GM18858 (cell line): ENCODE results near the gene PARD3B.

Experiments
- ATAC-seq: cut with Tn5 transposase; IDR thresholded peaks from one replicate; pipeline ENCODE4 v1.9.1; 2021; ENCODE audit not compliant: unreplicated experiment

Gene PARD3B

DNA sequence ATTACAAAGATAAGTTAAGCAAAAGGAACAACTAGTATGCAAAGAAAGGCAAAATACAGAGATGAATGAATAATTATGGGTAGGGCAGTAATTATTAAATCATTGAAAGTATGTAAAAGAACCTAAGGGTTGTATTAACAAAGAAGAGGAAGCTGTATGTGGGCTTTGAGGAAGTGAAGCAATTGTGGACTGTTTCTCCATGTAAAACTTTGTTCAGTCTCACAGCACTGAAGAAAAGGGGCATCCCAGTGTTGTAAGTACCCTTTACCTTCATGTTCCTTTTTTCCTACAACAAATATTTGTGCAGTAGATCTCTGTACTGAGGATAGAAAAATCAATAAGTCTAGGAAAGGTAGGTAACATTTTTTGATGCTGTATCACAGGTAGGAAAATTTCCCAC, 748.3 kb downstream of the PARD3B start:
- ATAC-seq, result no peak

DNA sequence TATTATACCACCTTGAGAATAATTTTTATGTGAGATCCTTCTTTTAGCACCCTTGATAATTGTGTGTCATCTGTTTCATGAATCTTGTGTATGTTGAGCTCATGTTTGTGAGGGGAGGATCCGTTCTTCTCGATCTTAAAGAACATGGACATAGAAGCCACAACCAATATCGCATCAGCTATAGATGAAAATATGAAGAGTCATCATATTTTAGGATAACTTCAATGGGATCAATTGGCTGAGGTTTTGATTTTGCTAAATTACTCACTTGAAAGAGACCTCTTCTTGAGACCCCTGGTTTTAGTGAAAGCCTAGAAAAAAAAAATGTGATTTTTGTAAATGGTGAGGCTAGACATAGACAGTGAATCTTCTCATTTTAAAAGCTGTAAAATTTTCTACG, 751.7 kb downstream of the PARD3B start:
- no peak for ATAC-seq

DNA sequence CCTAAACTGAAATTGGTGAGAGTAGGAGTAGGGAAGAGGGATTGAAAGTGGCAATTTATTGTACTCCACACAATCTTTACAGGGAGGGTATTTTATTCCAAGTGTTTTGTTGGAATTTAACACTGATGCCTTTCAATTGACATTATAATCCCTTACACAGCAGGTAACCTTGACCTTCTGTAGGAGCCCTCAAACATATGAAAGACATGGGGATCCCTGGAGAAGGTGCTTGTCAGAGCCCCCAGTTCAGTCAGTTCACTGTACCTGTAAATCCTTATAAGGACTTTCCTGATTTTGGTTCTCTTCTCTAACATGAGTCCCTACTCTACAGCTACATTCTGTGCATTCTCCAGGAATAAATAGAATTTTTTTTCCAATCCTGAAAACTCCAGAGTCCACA, 752.1 kb downstream of the PARD3B start:
- ATAC-seq, result no peak

DNA sequence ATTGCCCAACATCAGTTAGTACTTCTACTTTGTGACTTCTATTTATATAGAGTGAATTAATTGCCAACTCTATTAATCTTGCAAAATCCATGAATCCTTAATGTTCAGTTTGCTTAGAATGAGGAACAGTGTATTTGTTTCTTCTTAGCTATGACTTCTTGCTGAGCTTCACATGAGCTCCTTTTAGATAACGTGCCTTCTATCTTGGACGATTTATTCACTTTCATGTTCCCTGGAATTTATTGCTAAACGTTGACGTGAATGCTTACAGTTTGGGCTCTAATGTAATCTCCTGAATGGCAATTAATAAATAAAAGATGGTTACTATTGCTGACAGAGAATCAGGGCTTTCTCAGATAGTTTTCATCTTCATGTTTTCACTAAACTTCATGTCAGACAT, 752.6 kb downstream of the PARD3B start:
- no peak for ATAC-seq

DNA sequence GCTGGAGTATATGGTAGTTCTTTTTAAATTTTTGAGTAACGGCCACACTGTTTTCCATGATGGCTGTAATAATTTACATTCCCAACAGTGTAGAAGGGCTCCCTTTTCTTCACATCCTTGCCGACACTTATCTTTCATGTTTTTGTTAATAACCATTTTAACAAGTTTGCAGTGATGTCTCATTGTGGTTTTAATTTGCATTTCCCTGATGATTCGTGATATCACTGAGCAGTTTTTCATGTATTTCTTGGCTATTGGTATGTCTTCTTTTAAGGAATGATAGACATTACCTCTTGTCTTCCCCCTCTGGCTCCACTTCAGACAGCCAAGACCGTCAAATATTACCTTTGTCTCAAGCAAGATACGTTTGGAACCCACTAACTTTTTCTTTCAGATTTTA, 765.9 kb downstream of the PARD3B start:
- no peak for ATAC-seq

DNA sequence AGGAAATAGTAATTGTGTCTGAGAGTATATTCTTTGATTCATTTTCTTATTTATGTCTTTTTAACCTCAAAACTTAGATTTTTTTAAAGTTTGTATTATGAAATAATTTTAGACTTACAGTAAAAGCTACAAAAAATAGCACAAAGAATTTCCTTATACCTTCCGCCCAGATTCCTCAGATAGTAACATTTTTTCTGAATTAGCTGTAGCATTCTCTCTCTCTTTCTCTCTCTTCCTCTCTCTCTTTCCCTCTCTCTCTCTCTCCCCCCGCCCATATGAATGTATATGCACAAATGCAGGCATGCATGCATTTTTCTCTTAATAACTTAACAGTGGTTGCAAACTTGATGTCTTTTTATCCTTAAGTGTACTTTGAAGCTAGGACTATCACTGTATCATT, 776.0 kb downstream of the PARD3B start:
- no peak for ATAC-seq

DNA sequence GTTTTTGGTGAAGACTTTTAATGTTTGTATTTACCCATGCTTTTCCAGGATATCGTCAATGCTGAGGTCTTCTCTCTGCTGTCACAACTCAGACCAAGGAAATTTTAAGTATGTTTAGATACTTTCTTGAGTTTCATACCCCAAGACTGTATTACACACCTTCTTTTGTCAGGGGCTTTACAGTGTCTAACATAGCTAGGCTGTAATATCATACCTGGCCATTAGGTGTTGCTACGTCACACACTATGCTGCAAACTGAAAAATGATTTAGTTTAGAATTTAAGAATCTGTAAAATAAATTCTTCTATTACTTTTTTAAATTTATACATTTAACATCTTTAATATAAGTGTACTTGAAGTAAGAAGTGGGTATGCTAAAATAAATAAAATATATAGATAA, 778.7 kb downstream of the PARD3B start:
- ATAC-seq, result no peak

DNA sequence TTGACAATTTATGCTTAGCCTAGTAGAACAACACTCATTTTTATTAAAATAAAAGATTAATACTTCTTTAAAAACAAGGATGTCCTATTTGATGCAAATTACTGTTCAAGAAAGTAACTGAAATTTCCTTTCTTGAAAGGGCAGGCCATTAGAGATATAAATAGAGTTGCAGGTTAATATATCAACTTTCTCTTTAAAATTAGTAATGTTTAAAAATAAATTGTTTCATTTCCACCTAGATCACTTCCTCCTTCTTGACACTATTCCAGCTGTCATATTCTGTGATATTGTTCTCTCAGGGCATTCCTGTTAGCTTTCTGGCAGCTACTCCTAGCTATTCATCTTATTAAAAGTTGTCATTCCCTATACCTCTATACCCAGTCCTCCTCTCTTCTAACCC, 779.1 kb downstream of the PARD3B start:
- ATAC-seq, result peak; percentile 54

DNA sequence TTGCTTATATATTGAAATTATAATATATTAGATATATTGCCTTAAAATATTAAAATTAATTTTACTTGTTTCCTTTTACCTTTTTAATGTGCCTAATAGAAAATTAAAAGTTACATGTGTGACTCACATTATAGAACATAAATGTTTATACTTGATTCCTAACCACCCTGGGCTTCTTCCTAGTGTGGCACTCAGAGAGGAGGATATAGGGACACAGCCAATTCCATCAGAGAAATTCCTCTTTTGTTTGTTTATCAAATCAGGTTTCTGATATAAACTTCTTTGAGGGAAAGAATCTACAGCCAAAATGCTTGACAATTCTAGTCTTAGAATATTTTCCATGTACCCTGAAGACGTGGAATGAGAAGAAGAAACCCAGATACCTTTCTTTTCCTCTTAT, 788.1 kb downstream of the PARD3B start:
- no peak for ATAC-seq

DNA sequence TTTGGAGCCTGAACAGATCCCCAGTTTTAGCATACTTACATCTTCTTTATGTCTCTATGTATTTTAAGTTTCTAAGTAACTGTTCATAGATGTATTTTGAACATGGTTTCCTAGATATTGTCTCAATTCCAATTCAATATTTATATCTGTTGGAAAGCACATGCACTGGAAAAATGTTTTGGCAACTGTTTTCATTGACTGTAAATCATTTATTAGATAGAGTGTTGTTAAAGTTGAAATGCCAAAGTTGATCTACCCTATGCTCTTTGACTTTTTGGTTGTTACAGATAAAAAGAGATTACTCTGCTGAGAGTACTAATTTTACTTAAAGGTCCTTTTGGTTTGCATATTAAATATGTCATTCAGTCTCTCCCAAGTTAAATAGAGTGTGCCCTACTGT, 792.0 kb downstream of the PARD3B start:
- ATAC-seq, result no peak

DNA sequence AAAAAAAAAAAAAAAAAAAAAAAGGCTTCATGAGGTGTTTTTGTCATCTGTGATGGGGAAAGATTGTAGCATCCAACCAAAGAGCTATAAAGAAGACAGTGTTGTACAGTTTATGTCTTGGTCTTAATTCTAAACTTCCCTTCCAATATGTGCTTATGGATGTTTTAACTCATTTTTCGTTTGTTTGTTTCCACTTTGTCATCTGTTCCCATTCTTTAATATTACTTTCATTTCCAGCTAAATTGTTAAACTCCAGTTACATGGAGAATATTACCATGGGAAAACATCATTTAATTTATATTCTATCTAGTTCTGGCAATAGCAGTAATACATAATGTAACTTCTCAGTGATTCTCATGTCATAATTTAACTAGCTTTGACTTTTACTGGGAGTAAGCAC, 792.9 kb downstream of the PARD3B start:
- no peak for ATAC-seq

DNA sequence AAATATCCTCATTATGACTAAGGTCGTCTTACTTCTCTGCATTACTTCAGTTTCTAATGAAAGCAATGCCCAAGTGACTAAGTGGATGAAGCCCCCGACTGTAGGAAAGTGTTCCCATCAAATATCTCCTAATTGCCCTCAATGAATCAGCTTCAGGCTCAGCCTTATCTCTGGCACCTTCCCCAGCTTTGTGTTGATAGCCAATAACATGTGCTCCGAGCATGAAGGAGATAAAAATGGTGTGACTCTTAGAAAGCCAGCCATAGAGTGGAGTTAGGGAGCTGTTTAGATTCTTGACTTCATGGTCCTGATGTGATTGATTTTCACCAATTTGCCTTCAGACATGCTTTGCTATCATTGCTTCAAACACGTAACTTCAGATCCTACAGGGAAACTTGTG, 797.8 kb downstream of the PARD3B start:
- ATAC-seq, result no peak

DNA sequence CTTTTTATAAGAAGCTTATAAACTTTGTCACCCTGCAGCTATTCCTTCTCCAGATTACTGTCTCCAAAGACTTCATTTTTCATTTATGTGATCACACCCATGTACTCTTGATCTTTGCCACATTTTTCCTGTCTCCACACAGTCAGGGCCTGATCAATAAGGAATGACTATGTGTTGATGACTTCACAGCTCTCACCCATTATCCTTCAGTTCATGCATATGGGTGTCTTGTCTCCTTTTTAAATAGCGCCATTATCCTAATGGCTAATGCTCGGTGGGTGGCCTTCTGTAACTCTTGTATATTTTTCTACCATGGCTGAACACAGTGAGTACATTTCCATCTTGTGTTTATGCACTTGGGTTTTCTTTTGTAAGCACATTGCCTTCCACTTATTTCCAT, 801.4 kb downstream of the PARD3B start:
- ATAC-seq, result no peak

DNA sequence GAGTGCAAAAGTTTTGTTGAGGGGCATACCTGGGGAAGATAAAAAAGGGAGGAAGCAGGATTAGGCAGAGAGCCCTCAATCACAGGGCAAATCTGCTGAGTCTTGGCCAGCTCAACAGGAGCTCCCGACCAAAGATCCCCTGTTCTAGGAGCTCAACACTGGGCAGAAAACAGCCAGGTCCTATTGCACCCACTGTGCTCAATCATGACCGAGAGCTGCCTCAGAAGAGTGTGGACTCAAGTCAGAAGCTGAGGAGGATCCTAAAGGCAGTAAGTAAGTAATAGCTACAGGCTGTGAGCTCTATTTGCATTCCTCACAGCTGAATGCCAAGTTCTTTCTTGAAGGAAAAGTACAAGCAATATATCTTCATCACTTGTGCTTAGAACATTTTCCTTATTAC, 802.6 kb downstream of the PARD3B start:
- no peak for ATAC-seq

DNA sequence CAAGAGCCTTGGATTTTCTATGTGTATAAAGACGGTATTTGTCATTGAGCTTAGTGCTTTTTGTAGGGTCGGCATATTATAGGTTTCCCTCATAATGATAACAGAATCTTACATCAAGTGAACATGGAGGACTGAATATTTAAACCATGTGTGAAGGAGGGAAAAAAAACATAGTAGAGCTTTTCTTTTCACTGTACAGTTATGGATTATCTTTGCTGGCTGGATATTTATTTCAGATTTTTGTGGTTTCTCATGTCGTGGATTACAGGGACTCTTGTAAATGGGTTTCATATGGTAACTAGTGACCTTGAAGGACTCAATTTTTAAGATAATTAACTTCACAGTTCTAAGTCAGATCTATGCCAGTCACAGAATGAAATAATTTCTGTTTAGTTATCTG, 806.8 kb downstream of the PARD3B start:
- no peak for ATAC-seq

DNA sequence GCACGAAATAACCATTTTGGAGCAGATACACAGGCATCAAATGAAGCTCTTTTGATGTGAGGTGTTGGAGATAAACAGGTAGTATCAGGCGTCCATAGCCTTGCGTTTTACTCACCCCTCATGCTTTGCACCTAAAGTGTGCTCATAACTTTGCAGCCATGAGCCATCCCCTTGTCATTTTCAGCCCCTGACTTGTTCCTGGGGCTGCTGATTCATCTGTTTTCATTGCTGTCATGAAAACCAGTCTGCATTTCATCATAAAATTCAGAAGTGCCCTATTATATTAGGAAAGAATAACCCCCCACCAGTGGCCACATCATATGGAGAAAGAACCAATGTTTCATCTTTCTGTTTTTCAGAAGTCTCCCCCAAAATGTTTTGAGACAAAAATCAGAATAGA, 807.3 kb downstream of the PARD3B start:
- ATAC-seq, result no peak

DNA sequence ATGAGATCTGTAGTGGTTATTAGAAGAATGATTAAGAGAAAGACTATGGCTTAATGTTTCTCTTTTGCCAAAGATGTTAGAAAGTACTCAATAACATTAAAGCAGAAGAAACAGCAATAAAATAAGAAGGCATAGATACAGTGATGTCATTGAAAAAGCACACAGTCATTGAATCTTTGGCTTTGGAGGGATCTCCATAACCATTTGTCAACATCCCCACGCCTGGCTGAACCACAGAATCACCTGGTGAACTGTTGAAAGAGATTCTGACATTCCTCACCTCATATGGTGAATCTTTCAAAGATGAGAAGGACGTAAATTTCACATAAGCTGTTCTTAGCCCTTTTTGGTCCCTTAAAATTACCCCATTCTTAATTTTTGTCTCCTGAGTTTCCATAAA, 812.5 kb downstream of the PARD3B start:
- ATAC-seq, result no peak

DNA sequence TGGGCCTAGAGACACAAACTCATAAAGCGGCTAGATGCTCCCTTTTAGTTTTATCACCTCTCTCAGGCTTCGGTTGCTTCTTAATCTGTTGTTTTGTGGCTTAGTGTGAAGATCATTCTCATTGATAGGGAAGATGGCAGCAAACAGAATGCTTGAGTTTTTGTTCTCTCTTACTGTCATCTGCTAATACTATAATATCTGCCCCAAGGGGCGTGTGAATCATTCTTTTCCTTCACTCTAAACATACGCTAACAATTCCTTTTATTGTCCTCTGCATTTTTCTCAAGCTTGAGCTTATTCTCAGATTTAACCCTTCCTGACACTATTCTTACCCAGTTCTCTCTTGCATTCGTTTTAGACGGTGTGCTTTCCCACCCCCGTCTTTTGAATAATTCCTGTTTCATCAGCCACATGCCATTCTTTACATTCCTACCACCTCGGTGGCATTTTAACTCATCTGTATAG, 813.1 kb downstream of the PARD3B start:
- no peak for ATAC-seq

DNA sequence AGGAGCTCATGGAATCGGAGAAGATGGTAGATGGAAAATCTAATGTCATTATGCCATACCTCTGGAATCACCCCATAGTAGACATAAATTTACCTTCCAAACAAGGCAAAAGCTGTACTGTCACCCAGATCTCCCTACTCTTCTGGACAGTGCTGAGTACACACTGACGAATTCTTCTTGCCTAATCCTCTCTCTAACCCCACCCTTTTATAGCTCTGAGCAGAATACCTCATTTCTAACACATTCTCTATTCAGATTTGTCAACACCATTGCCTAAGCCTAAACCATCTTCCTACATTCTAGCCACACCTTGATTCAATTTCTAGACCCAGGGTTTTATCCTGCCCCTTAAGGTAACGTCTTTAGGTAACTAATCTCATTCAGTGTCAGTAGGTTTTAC, 816.0 kb downstream of the PARD3B start:
- no peak for ATAC-seq

DNA sequence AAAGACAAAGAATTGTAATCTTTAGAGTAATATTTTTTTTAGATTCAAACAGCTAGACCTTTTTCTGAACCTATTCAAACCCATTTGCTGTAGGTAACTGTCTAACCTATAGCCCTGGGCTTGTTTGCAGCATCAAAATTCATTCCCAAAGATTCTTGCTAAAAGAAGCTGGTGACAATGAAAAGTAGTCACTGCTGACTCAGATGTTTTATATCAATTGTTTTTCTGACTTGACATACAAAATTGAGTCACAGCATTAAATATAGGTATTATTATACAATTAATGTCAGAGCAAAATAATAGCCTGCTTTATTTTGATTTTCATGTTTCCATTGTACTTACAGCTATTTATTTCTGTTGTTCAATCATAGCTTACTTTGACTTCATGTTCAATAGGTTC, 816.7 kb downstream of the PARD3B start:
- no peak for ATAC-seq

DNA sequence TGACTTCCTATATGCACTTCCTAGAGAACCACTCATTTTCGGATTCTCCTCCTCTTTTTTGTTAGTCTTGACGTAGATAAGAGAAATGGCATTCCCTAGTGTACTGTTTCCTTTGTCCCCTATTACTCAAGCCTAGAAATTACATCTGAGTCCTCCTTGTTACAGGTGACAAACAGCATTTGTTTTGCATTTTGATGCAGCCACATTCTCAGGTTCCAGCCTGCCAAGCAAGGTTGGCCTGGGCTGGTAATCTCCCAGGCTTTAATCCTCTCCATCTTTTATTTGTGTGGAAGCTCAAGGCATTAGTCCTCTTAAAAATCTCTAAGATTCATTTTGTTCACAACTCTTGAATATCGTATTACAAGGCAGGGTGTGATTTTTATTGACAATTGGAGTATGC, 819.0 kb downstream of the PARD3B start:
- no peak for ATAC-seq

DNA sequence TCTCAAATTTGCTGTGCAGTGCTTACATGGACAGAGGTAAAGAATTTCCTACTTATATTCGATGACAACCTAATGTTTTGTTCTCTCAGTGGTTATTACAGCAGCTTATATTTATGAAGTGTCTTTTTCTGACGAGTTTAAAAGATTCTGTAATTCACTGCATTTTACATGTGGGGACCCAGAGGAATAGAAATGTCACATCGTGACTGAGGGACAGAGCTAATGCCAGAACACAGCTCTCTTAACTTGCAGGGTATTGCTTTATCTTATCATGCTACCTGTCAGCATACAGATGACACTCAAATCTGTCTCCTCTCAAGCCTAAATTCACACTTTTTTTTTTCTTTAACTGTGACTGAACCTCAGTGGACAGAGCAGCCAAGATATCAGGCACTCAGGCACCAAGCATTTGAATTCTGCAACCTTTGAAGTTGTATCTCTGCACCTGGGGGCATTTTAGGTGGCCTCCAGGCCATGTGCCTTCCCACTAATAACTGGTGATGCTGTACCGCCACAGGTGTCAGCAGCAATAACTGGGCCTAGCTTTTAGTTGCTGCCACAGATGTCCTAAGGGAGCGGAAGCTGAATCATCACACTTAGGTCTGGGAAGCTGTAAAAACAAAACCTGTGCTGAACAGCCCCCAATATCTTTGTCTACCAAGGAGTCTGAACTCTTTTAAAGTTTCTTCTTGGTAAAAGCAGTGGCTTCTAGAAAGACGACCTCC, 821.2 kb downstream of the PARD3B start:
- ATAC-seq, result no peak

DNA sequence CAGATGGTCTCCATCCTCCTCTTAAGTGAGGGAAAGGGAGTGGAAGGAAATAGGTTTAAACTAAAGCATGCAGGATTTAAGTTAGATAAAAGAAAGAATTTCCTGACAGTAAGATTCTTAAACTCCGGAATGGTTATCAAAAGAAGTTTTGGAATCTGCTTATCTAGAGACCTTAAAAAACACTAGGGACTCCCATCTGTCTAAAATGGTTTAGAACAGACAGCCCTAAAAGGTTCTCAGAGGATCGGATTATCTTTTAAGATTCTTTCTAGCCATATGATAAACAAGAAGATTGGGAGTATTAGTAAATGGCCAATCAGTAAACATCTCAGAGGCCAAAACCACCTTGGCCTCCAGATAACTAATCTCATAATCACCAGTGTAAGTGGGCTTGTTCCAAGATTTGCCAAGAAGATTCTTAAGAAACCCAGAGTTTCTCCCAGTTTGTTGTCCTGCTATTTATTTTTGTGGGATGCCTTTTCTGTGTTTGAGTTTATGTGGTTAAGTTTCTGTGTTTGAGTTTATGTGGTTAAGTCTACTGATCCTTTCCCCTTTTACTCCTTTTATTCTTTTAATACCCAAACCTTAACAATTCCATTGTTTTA, 822.2 kb downstream of the PARD3B start:
- ATAC-seq, result no peak
